Vagina (tissue), 2 donors: ENCODE results near the gene SLC25A21.

ENCODE experiments used
- POLR2A ChIP-seq, 2 donors: fragments of 450-650 bp; IDR thresholded peaks; one replicate each; pipeline ENCODE4 v1.6.1; 2017; ENCODE audit warnings: antibody characterized with exemption in 2 of 2, mild to moderate bottlenecking in 2 of 2, moderate library complexity in 2 of 2
- TF ChIP-seq, protein P1 (sequence below), 3 experiments: fragments of 450-650 bp in 2 of 3; fragments of 200-600 bp in 1 of 3; sonication (generic) in 1 of 3; IDR thresholded peaks; one replicate each; pipeline ENCODE4 v1.5.1; 2017 to 2019; ENCODE audit warnings: antibody characterized with exemption in 3 of 3, mild to moderate bottlenecking in 2 of 3, moderate library complexity in 2 of 3

DNA sequence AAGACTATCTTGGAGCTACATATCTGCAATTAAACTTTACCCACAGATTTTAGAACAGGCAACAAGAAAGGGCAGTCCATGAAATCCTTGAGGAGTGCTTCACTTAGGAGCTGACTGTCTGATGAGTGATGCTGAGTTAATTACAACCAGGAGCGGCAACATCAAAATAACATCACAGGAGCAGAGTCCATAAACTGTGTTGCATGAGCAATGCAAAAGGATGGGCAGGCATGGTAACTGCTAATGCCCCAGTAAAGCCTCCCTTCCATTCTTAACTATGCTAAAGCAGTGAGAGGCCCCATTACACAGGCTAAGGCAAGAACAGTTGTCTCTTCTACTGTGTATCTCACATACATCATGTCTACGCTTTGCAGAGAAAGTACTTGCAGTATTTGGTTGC, 354.2 kb downstream of the SLC25A21 start:
- TF ChIP-seq, protein P1, sequence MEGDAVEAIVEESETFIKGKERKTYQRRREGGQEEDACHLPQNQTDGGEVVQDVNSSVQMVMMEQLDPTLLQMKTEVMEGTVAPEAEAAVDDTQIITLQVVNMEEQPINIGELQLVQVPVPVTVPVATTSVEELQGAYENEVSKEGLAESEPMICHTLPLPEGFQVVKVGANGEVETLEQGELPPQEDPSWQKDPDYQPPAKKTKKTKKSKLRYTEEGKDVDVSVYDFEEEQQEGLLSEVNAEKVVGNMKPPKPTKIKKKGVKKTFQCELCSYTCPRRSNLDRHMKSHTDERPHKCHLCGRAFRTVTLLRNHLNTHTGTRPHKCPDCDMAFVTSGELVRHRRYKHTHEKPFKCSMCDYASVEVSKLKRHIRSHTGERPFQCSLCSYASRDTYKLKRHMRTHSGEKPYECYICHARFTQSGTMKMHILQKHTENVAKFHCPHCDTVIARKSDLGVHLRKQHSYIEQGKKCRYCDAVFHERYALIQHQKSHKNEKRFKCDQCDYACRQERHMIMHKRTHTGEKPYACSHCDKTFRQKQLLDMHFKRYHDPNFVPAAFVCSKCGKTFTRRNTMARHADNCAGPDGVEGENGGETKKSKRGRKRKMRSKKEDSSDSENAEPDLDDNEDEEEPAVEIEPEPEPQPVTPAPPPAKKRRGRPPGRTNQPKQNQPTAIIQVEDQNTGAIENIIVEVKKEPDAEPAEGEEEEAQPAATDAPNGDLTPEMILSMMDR (IDR thresholded peaks at IDR 0.05) = no peak
- TF ChIP-seq POLR2A (IDR thresholded peaks at IDR 0.05) = no peak
